Measurements from ENCODE around the gene BIRC6.
A peak's percentile ranks its signal among the peaks of the same experiment; 100 is the strongest.
"Not testable (repeated sequence)": the region's sequence is repeated elsewhere in the genome, so short reads cannot be mapped to it uniquely, and the experiment has no call there.

BIRC6 gene

DNA sequence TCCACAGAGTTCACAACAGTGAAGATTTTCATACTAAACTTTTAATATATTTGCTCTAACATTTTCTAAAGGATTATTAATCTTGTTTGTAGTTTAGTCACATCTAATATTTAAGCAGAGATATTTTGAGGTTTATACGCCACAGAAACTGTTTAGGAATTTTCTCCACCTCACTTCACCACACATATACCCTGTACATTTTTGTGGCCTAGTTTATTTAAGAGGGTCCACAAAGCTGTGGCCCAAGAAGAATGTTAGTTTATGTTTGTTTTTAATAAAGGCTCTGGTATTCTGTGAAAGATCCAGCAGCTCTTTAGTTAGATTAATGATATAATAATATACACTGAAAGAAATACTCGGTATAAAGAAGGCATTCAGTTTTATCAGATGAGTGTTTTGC, 138.3 kb downstream of the BIRC6 start:
- Mint-ChIP-seq H3K9me3 (no peaks in the 10 kb centered on the region), H3K36me3 (peaks cover 11% of the 10 kb centered on the region), H3K4me3 (no peak overlapping the region), H3K4me1 (peaks cover 7% of the 10 kb centered on the region), H3K27ac (no peak overlapping the region), H3K27me3 (no peaks in the 10 kb centered on the region)

DNA sequence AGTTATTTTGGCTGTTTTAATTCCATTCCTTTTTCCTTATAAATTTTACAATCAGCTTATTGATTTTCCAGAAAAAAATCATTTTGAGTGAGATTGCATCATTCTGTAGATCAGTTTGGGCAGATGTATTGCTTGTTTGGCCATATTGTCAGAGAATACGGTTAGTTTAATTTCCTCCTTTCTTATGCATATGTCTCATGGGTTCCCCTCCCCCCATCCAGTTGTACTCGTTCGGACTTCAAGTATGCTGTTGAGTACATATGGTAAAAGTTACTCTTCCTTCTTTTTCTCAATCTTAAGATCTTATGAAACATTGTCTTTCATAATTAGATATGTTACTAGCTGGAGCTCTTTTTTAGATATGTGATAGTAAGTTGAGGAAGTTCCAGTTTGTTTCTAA, 139.8 kb downstream of the BIRC6 start:
- Mint-ChIP-seq H3K27me3 (no peaks in the 10 kb centered on the region), H3K27ac (peak overlapping the region; percentile 70), H3K4me1 (peaks cover 7% of the 10 kb centered on the region), H3K4me3 (no peak overlapping the region), H3K9me3 (no peaks in the 10 kb centered on the region), H3K36me3 (peaks cover 11% of the 10 kb centered on the region)

DNA sequence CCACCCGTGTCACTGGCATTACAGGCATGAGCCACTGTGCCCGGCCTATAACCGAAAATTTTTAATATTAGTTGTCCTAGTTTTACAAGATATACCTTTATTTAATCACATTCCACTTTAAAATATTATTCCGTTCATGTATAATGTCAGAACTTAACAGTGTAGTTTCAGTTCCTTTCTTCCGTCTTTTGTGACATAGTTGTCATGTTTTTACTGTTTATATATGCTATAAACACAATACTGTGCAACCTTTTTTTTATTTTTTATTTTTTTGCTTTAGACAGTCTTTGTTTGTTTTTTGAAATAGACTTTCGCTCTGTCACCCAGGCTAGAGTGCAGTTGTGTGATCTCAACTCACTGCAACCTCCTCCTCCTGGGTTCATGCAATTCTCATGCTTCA, 141.5 kb downstream of the BIRC6 start:
- peaks cover 13% of the 10 kb centered on the region for H3K36me3 Mint-ChIP-seq
- no peak overlapping the region for H3K4me3 Mint-ChIP-seq

GRCh38 chr2:32502941-32503340, 146.1 kb downstream of the BIRC6 start:
- H3K27me3 Mint-ChIP-seq = no peaks in the 10 kb centered on the region
- peaks cover 6% of the 10 kb centered on the region for H3K4me1 Mint-ChIP-seq
- no peak overlapping the region for H3K4me3 Mint-ChIP-seq
- H3K9me3 Mint-ChIP-seq = no peaks in the 10 kb centered on the region
- H3K36me3 Mint-ChIP-seq = peaks cover 11% of the 10 kb centered on the region
- no peak overlapping the region for H3K27ac Mint-ChIP-seq

More for the DNA sequence above, 141.5 kb downstream of the BIRC6 start:
- H3K27ac Mint-ChIP-seq = no peak overlapping the region
- H3K4me1 Mint-ChIP-seq = peaks cover 7% of the 10 kb centered on the region
- H3K9me3 Mint-ChIP-seq = no peaks in the 10 kb centered on the region
- no peaks in the 10 kb centered on the region for H3K27me3 Mint-ChIP-seq

- H3K27me3 Mint-ChIP-seq = no peaks in the 10 kb centered on the region
- H3K27ac Mint-ChIP-seq = no peak overlapping the region
- peaks cover 9% of the 10 kb centered on the region for H3K36me3 Mint-ChIP-seq
- peaks cover 6% of the 10 kb centered on the region for H3K4me1 Mint-ChIP-seq
- H3K4me3 Mint-ChIP-seq = no peak overlapping the region
- H3K9me3 Mint-ChIP-seq = no peaks in the 10 kb centered on the region
Measured at GRCh38 chr2:32504877-32505478, 148.2 kb downstream of the BIRC6 start.

- Mint-ChIP-seq H3K27ac (peak overlapping the region; percentile 76), H3K9me3 (no peaks in the 10 kb centered on the region), H3K36me3 (peaks cover 13% of the 10 kb centered on the region), H3K27me3 (no peaks in the 10 kb centered on the region), H3K4me3 (no peak overlapping the region), H3K4me1 (peaks cover 6% of the 10 kb centered on the region)
Measured at GRCh38 chr2:32506446-32506845, 149.6 kb downstream of the BIRC6 start.

DNA sequence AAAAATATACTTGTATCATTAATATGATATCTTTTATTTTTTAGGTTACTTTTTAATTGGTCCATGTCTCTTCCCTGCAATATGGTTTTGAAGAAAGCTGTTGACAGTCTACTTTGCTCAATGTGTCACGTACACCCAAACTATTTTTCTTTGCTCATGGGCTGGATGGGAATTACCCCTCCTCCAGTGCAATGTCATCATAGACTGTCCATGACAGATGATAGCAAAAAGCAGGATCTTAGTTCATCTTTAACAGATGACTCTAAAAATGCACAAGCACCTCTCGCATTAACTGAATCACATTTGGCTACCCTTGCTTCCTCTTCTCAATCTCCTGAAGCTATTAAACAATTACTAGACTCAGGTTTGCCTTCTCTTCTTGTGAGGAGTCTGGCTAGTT, 158.1 kb downstream of the BIRC6 start:
- H3K27ac Mint-ChIP-seq = no peak overlapping the region
- H3K27me3 Mint-ChIP-seq = no peaks in the 10 kb centered on the region
- no peaks in the 10 kb centered on the region for H3K9me3 Mint-ChIP-seq
- no peak overlapping the region for H3K4me3 Mint-ChIP-seq
- H3K4me1 Mint-ChIP-seq = no peaks in the 10 kb centered on the region
- peaks cover 22% of the 10 kb centered on the region for H3K36me3 Mint-ChIP-seq

DNA sequence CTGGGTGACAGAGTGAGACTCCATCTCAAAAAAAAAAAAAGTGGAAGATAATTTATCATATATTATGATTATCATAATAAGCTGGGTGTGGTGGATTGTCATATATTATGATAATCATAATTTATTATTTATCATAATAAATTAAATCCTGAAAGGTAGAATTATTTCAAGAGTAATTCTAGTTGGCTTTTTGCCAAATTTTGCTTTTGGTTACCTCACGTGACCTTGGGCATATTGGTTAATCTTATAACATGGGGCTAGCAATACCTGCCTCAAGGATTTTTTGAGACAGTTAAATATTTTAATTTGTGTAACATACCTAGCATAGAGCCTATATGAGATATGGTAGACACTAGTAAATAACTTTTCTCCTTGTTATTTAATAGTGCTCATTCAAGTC, 159.7 kb downstream of the BIRC6 start:
- Mint-ChIP-seq H3K36me3 (peaks cover 22% of the 10 kb centered on the region), H3K27me3 (no peaks in the 10 kb centered on the region), H3K27ac (no peak overlapping the region), H3K4me1 (no peaks in the 10 kb centered on the region), H3K4me3 (no peak overlapping the region), H3K9me3 (no peaks in the 10 kb centered on the region)

DNA sequence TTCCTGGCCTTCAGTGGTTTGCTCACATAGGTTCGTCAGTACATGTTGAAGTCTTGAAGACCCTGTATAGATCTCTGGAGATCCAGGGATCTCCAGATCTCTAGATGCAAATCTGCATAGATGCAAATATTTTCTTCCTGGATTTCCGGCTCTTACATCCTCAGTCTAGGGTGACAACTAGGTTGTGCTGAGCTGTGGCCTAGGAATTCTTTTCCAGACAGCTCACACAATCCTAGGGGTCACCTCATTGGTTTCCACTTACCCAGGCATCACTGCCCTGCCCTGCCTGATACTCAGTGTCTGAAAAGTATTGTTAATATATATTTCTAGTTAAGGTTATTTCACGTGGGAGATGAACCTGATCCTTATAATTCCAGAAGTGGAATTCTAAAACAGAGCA, 165.9 kb downstream of the BIRC6 start:
- H3K27ac Mint-ChIP-seq = no peak overlapping the region
- no peaks in the 10 kb centered on the region for H3K9me3 Mint-ChIP-seq
- no peaks in the 10 kb centered on the region for H3K4me1 Mint-ChIP-seq
- peaks cover 28% of the 10 kb centered on the region for H3K36me3 Mint-ChIP-seq
- no peak overlapping the region for H3K4me3 Mint-ChIP-seq
- no peaks in the 10 kb centered on the region for H3K27me3 Mint-ChIP-seq

DNA sequence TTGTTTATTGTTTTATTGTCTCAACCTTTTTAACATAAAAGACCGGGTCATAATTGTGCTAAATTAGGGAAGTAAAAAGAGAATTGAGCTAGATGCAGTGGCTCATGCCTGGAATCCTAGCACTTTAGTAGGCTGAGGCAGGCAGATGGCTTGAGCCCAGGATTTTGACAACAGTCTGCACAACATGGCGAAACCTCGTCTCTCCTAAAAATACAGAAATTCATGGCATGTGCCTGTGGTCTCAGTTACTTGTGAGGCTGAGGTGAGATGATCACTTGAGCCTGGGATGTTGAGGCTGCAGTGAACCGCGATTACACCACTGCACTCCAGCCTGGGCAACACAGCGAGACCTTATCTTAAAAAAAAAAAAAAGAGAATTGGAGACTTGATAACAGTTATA, 166.9 kb downstream of the BIRC6 start:
- no peaks in the 10 kb centered on the region for H3K9me3 Mint-ChIP-seq

GRCh38 chr2:32532341-32532740, 175.5 kb downstream of the BIRC6 start:
- Mint-ChIP-seq H3K9me3 (no peaks in the 10 kb centered on the region), H3K4me1 (no peaks in the 10 kb centered on the region), H3K4me3 (no peak overlapping the region), H3K27me3 (no peaks in the 10 kb centered on the region), H3K36me3 (peaks cover 39% of the 10 kb centered on the region), H3K27ac (no peak overlapping the region)

More for the DNA sequence above, 166.9 kb downstream of the BIRC6 start:
- no peak overlapping the region for H3K4me3 Mint-ChIP-seq
- no peaks in the 10 kb centered on the region for H3K4me1 Mint-ChIP-seq
- H3K27me3 Mint-ChIP-seq = no peaks in the 10 kb centered on the region
- H3K27ac Mint-ChIP-seq = no peak overlapping the region
- H3K36me3 Mint-ChIP-seq = peaks cover 27% of the 10 kb centered on the region

GRCh38 chr2:32532961-32533360, 176.1 kb downstream of the BIRC6 start:
- no peaks in the 10 kb centered on the region for H3K27me3 Mint-ChIP-seq
- no peaks in the 10 kb centered on the region for H3K4me1 Mint-ChIP-seq
- H3K27ac Mint-ChIP-seq = no peak overlapping the region
- no peaks in the 10 kb centered on the region for H3K9me3 Mint-ChIP-seq
- peaks cover 38% of the 10 kb centered on the region for H3K36me3 Mint-ChIP-seq
- H3K4me3 Mint-ChIP-seq = no peak overlapping the region

DNA sequence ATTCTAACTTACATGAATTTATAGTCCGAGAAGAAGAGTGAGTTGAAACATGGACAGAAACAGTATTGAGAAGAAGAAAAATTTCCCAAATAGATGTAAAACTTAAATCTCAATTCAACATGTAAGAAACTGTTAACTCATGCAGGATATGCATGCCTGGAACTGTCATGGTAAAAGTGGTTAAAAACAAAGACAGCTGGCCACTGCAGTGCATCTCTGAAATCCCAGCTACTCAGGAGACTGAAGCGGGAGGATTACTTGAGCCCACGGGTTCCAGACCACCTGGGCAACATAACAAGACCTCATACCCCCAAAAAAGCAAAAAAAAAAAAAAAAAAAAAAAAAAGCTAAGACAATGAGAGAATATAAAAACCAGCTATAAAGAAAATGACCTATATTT, 178.0 kb downstream of the BIRC6 start:
- no peak overlapping the region for H3K27ac Mint-ChIP-seq
- H3K4me3 Mint-ChIP-seq = no peak overlapping the region
- no peaks in the 10 kb centered on the region for H3K4me1 Mint-ChIP-seq
- H3K27me3 Mint-ChIP-seq = no peaks in the 10 kb centered on the region
- no peaks in the 10 kb centered on the region for H3K9me3 Mint-ChIP-seq
- peaks cover 31% of the 10 kb centered on the region for H3K36me3 Mint-ChIP-seq

- Mint-ChIP-seq H3K27ac (no peak overlapping the region), H3K4me3 (no peak overlapping the region), H3K27me3 (no peaks in the 10 kb centered on the region), H3K4me1 (peaks cover 7% of the 10 kb centered on the region), H3K9me3 (no peaks in the 10 kb centered on the region), H3K36me3 (peaks cover 19% of the 10 kb centered on the region)
Measured at GRCh38 chr2:32538735-32539134, 181.9 kb downstream of the BIRC6 start.

DNA sequence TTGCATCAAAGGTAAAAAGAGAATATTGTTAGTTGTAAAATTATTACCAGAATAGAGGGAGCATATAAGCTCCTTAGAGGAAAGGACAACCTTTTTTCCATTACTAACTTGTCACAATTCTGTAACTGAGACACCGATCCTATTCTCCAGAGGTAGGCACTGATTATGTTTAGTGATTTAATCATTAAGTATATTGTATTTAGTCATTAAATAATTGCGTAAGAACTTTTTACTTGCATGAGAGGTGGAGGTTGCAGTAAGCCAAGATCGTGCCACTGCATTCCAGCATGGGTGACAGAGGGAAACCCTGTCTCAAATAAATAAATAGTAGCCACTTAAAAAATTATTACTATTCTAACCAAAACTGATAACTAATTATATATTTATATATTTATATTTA, 195.7 kb downstream of the BIRC6 start:
- not testable (repeated sequence) for H3K27ac Mint-ChIP-seq, H3K4me3 Mint-ChIP-seq, H3K4me1 Mint-ChIP-seq, H3K27me3 Mint-ChIP-seq, H3K9me3 Mint-ChIP-seq, H3K36me3 Mint-ChIP-seq

GRCh38 chr2:32553829-32554432, 197.1 kb downstream of the BIRC6 start:
- no peaks in the 10 kb centered on the region for H3K9me3 Mint-ChIP-seq
- no peak overlapping the region for H3K27ac Mint-ChIP-seq
- no peak overlapping the region for H3K4me3 Mint-ChIP-seq
- H3K36me3 Mint-ChIP-seq = peaks cover 2% of the 10 kb centered on the region
- no peaks in the 10 kb centered on the region for H3K4me1 Mint-ChIP-seq
- no peaks in the 10 kb centered on the region for H3K27me3 Mint-ChIP-seq

- Mint-ChIP-seq H3K27me3 (no peaks in the 10 kb centered on the region), H3K9me3 (no peaks in the 10 kb centered on the region), H3K4me1 (peaks cover 3% of the 10 kb centered on the region), H3K4me3 (no peak overlapping the region), H3K27ac (no peak overlapping the region), H3K36me3 (peaks cover 14% of the 10 kb centered on the region)
Measured at GRCh38 chr2:32558492-32558891, 201.7 kb downstream of the BIRC6 start.

Data from activated naive CD4-positive, alpha-beta T cell treated with anti-CD3 and anti-CD28 coated beads, Interleukin-2, amount 50 U/mL, for 24 hours (primary cell).